ENCODE data around the gene ATP5F1C.
"Not testable (repeated sequence)": the region's sequence is repeated elsewhere in the genome, so short reads cannot be mapped to it uniquely, and the experiment has no call there.

Gene ATP5F1C

DNA sequence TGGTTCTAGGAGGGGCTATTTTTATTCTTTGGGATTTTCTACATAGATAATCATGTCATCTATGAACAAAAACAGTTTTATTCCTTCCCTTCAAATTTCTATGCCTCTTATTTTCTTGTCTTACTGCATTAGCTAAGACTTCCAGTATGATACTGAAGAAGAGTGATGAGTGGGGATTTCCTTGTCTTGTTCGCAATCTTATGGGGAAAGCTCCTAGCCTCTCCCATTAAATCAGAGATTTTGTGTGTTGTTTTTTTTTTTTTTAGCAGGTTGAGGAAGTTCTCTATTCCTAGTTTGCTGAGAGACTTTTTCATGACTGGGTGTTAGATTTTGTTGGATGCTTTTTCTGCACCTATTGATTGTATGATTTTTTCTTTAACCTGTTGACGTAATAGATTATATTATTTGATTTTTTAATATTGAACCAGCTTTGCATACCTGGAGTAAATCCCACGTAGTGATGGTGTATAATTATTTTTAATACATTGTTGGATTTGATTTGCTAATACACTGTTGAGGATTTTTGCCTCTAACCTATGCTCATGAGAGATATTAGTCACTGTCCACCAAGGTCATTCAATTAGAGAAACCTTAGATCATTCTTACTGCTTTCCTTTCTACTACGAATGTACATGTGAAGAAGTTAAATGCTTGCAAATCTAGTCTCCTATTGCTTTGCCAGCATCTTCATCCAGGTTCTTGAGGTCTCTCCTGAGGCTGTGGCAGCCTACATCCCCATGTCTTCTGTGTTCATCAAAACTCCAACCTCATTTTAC is 6.5 kb downstream of the ATP5F1C start:
- DNase-seq: no peak

DNA sequence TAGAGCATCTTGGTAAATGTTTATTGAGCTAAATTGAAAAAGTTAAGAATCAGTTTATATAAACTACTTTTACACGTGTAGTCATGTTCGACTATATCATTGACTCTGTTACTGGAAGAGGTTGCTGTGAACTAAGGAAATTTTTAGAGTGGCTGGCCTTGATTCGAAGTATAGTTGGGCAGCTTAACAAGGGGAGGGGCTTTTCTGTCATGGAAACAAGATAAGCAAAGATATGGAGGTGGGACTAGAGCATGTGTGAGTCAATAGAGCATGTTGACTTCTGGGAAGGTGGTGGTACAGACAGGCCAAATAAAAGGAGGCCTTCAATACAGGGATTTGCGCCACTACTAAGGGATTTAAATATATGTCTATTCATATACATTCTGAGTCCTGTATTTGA is 7.6 kb downstream of the ATP5F1C start:
- no peak for DNase-seq

DNA sequence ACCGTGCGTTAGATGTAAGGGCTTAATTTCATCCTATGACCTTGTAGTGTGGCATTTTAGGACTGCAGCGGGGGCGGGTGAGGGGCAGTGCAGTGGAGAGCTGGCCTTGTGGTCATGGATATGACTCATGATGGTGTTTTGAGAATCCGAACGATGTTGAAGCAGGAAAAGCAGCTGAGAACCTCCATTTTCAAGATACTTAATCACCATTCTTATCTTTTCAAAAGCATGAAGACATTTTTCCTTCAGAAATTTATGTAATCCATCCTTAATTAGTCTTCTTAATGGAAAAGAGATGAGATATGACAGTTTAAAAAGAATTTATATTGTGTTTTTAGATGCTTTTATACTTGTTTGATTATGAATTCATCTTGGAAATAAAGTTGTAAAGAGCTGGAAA is 9.6 kb downstream of the ATP5F1C start:
- DNase-seq: peak; percentile 50

DNA sequence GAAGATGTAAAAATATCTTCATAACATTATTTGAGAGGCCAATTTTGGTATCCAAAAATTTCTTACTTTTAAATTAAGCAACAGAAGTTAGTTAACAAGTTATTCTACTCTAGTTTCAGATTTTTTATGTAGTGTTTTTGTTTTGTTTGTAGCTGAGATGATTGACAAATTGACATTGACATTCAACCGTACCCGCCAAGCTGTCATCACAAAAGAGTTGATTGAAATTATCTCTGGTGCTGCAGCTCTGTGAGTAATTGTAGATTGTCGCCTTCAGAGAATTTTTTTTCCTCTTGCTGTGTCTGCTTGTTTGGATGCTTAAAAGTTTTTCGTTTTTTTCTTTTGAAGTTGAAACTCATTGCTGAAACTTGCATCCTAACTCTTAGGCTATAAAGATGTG is 14.6 kb downstream of the ATP5F1C start:
- DNase-seq: no peak

DNA sequence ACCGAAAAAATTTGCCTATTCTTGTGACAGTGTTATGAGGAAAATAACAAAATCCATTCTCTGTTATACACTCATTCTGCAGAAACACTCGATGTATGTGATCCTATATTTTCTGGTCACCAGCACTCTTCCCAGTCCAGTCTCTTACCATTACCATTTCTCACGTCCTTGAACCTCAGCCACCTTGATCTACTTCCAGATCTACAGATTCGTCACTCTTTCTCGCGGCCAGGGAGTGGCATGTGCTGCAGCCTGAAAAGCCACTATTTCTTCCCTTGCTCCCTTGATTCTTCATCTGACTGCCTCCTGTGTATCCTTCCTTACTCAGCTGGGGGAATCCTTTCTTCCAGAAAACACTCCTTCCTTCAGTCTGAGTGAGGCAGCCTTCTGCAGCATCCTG is 16.2 kb downstream of the ATP5F1C start:
- DNase-seq: no peak

DNA sequence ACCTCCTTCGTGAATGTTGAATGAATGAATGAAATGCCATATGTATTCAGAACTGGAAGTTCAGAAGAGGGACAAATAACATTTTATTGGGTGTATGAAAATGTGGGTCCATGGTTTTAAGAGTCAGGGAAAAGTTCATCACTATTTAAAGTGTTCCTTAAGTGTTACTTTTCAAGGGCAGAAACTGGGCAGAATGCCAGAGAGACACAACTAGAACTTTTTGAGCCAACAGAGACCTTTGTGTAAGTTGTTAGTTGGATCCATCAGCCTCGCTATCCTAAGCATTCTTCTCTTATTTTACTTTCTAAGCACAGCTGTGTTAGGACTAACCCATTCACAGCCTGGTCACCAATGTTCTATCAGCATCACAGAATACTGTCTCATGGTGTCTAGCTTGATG is 16.8 kb downstream of the ATP5F1C start:
- no peak for DNase-seq

DNA sequence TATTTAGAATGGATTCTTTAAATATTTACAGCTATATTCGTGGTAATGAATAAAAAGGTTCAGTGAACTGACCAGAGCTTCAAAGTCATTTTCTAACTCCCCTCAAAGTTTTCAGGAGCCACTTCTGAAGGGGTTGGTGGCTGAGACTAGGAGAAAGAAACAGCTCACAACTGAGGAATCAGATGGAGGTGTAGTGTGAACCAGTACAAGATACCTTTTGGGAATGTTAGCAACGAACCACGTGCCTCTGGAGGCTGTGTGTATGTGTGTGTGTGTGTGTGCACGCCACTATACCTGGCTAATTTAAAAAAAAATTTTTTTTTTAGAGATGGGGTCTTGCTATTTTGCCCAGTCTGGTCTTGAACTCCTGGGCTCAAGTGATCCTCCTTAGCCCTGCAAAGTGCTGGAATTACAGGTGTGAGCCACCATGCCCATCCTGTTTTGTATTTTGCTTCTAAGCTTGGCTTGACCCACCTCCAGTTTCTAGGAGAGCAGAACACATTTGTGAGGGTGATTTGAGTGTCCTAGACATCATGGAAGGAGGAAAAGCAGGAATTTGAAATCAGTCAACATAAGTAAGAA is 20.8 kb downstream of the ATP5F1C start:
- DNase-seq: no peak

DNA sequence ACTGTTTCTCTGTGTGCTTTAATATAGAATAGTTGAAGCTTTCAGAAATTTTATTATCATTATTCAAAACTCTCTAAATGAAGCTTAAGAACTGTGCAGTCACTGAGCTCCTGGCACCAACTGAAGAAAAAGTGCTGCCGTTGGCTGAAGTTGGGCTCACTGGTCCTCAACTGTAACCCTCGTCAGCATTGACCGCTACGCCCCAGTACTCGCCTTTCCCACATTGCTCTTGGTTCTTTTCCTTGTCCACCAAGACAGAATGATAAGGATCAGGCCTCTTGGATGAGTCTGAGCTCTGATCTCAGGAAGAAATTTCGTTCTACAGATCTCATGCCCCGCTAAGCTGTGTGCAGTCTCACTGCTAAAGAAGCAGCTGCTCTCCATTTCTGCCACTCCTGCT is 22.5 kb downstream of the ATP5F1C start:
- DNase-seq: no peak

DNA sequence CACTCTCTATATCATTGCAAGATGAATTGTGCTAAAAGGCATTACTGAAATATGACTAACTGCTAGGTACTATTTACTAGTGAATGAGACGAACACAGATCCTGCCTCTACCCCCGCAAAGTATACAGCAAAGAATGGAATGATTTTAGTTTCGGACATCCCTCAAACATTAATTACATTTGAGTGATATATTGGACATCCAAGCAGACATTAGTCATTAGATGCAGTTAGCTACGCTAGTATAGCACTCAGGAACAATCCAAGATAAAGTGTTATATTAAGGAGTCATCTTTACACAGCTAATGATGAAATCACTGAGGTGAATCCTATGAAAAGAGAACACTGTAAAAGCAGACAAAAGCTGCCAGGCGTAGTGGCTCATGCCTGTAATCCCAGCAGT is 23.0 kb downstream of the ATP5F1C start:
- DNase-seq: no peak

DNA sequence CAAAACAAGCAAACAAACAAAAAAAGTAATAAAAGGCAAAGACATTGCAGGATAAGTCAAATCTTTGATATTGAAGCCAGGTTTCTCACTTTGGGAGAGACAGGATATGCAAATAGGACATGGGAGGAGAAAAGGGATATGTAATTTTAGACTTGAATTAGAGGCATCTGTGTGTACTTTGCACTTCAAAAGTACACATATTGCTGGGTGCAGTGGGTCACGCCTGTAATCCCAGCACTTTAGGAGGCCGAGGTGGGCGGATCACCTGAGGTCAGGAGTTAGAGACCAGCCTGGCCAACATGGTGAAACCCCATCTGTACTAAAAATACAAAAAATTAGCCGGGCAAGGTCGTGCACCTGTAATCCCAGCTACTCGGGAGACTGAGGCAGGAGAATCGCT is 23.8 kb downstream of the ATP5F1C start:
- not testable (repeated sequence) for DNase-seq

DNA sequence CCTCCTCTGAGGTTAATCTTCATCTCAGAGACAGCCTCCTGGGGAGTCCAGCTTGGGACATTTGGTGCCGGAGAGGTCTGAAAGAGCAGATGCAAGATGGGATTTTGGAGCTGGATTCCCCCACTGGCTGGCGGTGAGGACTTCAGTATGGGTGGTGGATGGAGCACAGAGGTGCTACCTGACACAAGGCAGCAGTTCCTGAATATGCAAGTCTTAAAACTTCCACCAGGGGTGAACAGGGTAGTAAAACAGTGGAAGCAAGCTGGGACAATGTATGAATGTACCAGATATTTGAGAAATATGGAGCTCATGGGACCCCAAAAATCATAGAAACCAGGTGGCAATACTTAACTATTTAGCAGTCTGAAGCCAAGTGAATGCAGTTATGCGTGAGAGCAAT is 25.5 kb downstream of the ATP5F1C start:
- no peak for DNase-seq

DNA sequence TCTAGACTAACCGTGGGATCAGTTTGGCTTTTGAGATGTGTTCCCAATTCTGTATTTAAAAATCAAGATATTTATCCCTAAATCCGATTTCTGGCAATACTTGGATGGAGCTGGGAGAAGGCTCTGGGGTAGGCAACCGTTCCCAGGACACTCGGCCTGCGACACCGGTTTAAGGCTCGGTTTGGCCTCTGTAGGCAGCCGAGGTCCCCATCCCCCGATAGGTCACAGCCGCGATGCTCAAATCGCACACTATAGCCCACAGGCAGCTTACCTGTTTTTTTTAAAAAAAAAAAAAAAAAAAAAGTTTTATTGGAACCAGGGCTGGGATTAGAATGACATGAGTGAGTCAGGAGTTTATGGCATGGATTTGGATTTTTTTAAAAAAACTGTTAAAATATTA is 29.6 kb downstream of the ATP5F1C start:
- no peak for DNase-seq

DNA sequence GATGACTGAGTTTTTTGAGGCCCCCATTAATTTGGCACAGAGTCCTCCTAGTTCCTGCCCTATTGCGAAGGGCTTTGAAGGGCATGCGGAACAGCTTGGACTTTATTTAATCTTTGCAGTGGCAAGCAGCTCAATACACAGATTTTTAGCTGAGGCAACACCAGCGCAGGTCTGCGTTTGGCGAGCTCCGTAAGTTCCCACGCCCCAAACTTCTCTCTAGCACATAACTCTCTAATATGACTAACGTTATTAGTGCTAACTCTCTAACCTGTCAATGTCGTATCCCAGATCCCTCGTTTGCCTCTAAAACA is 30.0 kb downstream of the ATP5F1C start:
- DNase-seq: no peak

DNA sequence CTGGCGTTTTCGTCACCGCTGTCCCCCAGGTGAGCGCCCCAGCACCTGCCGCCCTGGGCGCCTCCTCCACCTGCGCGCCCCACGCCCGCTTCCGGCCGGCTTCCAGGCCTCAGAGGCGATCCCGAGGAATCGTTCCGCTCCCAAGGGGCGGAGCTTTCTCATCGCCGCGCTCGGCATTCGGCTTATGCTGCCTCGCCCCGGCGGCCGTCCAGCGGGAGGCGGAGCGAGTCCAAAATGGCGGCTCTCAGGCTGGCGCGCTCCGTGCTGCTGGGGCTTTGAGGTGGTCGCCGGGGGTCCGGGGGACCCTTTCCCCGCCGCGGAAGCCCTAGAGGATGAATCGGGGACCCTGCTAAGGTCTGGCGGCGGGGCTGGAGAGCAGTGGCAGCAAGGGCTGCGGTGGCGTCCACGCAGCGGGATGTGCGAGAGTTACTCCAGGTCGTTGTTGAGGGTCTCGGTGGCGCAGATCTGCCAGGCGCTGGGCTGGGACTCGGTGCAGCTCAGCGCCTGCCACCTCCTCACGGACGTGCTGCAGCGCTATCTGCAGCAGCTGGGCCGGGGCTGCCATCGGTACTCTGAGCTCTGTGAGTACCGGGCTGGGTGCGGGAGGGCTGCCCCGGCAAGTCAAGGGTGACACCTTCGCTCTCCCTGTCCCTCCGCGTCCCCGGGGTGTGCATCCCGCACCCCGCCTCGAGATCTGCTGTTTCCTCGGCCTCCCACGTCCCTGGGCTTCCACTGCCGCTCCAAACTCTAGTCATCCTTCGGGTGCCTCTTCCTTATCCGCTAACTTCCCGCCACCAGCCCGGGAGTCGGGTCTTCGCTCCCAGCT is 30.5 kb downstream of the ATP5F1C start, which contains the start of gene TAF3:
Gene TAF3 (plus strand): TSS at position 211 of the 826 bp plus-strand sequence. CDS start 205 bp downstream, at position 416.
- peak; percentile 92 for DNase-seq

DNA sequence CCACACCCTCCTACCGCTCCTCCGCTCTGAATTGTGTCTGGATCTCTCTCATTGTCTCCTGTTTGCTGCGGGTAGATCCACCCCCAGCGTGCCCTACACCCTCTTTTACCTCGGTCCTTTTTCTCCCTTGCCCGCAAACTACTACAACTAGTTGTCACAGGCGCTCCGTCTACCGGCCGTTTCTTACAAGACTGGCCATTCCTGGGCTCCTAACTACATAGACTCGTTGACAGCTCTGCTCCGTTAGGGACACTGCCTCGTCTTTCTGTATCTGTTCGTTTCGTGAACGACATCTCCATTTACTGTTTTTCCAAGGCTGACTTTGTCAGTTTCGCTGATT is 31.1 kb downstream of the ATP5F1C start:
- DNase-seq: peak; percentile 43

DNA sequence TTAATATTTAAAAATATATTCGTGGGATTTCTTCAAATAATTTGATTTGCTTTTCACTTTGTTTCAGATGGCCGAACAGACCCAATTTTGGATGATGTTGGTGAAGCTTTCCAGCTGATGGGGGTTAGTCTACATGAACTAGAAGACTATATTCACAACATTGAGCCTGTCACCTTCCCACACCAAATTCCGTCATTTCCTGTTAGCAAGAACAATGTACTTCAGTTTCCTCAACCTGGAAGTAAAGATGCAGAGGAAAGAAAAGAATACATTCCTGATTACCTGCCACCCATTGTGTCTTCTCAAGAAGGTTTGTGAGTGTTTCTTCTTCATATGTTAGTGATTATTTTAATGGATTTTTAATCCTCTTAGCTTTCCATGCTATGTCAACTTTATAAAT is 36.3 kb downstream of the ATP5F1C start:
- no peak for DNase-seq

DNA sequence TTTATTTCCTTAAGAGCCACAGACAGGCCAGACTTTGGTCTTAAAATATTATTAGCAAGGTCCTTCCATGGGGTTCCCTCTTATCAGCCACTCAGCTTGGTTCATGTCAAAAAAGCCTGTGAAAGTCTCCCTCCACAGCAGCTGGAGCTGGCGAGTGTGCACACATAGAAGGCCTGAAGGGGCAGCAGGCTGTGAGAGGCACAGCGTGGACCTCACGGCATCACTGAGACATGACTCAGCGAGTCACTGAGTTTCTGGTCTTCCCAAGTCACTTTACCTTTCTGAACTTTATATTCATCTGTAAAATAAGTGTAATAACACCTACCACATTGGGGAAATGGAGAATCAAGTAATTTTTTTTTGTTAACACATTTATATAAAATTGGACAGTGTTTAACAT is 39.0 kb downstream of the ATP5F1C start:
- DNase-seq: no peak

DNA sequence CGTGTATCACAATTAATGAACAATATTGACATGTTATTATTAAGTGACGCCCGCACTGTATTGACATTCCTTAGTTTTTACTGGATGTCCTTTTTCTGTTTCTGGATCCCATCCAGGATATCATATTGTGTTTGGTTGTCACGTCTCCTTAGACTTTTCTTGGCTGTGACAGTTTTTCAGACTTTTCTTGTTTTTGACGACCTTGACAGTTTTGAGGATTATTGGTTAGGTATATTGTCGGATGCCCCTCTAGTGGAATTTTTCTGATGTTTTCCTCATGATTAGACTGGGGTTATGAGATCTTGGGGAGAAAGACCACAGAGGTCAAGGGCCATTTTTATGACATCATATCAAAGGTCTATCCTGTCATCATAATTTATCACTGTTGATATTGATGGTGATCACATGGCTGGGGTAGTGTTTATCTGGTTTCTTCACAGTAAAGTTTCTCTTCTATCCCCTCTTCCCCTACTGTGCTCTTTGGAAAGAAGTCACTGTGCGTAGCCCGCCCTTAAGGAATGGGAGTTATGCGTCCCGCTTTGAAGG is 41.4 kb downstream of the ATP5F1C start:
- DNase-seq: no peak

DNA sequence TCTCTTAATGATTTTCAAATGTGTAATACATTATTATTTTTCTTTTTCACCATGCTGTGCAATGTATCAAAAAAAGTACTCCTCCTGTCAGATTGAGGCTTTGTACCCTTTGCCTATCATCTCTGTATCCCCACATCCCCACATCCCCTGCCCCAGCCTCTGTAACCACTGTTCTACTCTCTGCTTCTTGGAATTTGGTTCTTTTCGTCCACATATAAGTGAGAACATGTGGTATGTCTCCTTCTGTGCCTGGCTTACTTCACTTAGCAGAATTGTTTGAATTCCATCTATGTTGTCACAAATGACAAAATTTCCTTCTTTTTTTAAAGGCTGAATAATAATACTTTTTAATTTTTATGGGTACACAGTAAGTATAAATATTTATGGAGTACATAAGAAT is 44.1 kb downstream of the ATP5F1C start:
- no peak for DNase-seq

DNA sequence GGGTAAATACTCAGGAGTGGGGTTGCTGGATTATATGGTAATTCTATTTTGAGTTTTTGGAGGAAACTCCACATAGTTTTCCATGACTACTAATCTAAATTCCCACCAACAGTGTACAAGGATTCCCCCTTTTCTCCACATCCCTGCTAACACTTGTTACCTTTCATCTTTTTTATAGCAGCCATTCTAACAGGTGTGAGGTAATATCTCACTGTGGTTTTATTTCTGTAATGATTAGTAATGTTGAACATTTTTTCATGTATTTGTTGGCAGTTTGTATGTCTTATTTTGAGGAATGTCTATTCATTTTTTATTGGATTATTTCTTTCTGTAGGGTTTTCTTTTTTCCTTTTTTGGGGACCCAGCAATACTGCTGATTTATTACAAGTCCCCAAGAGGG is 45.2 kb downstream of the ATP5F1C start:
- DNase-seq: no peak

DNA sequence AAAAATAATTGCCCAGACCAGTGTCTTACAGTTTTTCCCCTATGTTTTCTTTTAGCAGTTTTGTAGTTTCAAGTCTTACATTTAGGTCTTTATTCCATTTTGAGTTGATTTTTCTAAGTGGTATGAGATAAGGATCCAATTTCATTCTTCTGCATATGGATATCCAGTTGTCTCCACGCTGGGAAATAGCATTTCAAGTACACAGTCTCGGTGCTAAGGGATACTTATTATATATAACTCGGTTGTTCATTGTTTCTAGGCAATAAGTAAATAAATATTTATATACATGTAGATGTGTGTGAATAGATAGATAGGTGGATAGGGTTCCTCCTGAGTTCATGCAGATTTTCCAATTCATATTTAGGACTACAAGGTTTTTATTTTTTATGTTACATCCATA is 46.3 kb downstream of the ATP5F1C start:
- DNase-seq: no peak

DNA sequence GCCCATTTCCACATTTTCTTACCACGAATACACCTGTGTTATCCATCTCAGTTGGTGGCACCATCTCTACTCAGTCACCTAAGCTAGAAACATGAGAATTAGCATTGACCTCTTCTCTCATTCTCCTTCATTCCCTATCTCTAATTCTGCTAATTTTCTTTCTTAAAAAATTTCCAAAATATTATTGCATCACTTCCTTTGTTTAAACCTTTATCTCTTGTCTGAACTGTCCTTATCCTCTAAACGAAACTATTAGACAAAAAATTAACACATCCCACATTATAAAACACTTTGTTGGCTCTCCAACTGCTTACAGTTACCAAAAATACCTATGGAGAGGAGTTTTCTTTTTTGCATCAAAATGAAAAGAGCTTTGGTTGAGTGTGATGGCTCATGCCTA is 48.6 kb downstream of the ATP5F1C start:
- no peak for DNase-seq

DNA sequence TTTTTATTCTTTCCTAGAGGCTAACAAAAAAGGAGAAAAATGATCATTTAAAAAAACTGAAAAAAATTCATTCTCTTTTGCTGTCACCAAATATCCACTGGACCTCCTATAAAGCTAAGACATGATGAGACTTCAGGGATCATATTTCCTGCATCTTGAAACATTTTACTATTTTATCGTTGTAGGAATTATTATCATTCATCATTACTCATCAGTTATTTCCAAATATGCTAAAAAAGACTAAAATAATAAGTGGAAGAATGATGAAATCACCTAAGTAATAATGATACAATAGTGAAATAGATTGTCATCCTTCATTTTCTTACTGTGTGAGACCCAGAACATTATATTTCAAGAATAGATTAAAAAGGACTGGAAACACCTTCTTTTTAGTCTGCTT is 58.6 kb downstream of the ATP5F1C start:
- DNase-seq: no peak

DNA sequence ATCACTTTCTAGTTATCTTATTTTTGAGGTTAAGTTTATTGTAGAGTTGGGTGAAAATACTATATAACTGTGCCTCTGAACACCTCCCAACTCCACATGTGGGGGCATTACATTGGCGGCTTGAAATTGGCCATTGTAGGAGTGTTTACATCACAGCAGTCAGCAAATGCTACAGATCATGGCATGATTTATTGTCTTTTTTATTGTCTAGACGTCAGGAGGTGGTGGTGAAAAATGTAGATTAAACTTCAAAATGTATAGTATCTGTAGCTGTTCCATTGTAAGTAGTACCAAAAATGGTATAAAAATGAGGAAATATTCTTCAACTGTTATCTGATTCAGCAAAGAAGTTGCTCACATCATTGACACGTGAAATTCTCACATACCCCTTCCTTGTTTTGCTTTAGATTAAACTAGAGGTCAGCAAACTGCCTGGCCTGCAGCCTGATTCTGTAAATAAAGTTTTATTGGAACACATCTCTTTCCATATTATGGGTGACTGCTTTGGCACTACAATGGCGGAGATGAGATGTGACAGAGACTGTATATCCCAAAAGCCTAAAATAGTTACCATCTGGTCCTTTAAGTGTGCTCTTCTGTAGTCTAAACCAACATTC is 65.4 kb downstream of the ATP5F1C start:
- DNase-seq: no peak

Measured in activated CD4-positive, alpha-beta T cell treated with anti-CD3 and anti-CD28 coated beads, Interleukin-2, amount 50 U/mL, for 16 hours (primary cell).